OCI-M1 (cell line): ENCODE results near the gene OPA1.

ENCODE experiments used
- DNase-seq: peaks from one replicate; lab custom pipeline; 2025; lab: John Stamatoyannopoulos, UW

The OPA1 gene

DNA sequence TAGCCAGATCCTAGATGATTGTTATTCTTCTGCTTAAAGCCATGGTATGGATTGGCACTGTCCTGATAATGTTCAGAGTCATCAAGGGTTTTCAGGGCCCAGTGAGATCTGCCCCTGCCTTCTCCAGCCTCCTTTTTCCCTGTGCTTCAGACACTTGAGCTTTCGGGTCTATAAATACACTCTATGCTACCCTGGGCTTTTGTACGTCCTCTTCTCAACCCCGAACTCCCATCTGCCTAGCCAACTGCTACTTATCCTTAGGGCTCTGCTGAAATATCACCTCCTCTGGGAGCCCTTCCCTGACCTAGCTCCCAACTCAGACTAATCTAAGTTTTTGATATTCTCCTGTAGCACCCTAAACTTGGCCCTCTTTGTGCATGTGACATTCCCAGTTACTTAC, 115.3 kb downstream of the OPA1 start:
- DNase-seq = no peak

DNA sequence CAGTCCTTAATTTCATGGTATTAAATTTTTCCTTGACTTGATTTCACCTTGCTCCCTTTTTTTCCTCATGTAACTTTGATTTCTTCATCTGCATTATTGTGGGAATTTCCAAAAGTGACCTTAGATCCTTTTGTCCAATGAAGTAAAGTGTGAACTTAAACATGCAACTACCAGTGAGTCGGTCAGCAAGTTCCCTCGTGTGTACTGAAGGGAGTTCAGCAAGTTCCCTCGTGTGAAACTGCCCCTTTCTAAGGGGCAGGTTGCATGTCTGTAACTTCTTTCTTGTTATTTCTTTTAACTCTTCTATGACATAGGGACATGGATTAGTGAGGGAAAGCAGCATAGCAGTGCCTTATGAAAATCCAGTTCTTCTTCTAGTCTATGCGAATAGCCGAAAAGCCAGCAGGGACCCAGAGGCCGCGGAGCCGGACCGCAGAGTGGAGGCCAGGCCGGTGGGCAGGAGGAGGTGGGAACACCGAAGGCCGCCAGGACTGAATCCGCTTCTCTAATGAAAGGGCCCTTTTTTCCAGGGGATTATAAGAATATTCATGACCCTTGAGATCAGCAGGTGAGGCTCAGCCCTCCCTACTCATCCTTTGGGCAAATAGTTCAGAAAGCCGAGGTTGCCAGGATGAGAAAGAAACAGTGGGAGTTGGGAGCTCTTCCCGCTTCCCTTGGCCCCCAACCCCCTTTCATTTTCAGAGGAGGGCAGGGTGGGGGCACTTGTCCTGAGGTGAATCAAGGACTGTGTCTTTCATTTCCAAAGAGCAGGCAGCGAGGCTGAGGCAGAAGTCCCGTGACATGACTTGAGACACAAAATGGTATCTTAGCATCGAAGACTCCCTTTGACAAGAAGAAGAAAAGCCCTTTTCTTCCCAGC, 117.5 kb downstream of the OPA1 start:
- DNase-seq = no peak

DNA sequence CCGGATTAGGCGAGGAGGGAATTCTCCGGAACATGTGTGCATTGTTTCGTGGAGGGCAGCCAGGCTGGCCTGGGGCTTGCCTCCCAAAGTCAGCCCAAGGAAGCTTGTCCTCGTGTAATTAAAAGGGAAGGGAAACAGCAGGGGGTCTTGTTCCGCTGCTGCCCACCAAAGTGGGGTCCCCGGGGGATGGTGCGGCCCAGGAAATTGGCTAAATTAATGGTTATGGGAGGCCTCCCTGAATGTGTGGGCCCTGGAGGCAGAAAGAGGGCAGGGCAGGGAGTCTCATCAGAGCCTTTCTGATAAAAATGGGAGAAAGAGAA, 118.1 kb downstream of the OPA1 start:
- no peak for DNase-seq

DNA sequence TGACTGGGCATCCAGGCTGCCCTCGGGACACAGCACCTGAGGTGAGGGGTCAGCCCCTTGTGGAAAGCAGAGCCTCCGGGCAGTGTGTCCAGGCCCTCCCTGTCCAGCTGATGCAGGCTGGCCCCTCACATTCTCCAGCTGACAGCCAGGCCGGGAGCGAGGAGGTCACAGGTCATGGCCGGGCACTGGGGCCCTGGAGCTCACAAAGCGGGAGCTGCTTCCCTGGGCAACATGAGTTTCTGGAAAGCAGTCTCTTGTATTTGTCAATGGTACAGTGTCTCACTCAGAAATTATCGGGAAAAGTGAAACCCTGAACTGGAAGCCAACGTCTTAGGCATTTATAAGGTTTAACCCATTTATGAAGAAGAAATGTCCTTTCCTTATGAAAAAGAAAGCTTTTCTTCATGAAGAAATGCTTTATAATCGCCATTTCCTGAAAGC, 118.5 kb downstream of the OPA1 start:
- no peak for DNase-seq

DNA sequence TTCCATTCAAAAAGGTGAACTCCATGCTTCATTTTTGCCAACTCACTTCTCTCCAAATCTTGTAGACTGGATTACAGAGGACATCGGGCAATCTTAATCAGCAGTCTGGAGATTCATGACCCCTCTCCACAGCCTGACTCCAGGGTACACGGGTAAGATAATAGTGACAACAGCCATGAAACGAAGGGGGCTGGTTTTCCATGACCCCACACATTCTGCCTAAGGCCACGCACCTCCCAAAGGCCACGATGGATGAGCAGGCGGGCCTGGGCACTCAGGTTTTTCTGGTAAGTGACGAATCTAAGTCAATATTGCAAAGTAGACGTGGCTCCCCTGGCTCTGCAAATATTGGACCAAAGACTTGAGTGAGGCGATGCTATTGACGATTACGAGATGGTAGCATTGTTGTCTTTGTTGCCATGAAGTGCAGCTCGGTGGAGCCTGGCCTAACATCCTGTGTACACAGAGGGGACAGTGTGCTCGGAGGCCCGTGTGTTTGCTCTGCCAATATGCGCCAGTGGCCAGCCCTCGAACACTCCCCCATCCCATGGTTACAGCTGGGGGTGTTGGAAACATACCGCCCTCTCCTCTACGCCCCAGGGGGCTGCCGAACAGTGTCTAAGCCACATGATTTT, 119.1 kb downstream of the OPA1 start:
- no peak for DNase-seq

DNA sequence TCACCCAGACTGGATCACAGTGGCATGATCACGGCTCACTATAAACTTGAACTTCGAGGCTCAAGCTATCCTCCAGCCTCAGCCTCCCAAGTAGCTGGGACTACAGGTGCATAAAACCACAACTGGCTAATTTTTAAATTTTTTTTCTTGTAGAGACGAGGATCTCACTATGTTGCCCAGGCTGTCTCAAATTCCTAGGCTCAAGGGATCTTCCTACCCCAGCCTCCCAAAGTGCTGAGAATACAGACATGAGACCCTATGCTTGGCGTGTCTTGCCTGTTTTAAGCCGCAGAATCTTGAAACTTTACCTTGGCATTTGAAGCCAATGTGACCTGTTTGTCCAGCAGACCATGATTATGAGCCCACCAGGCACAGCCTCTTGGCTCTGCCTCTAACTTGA, 119.9 kb downstream of the OPA1 start:
- DNase-seq = no peak

DNA sequence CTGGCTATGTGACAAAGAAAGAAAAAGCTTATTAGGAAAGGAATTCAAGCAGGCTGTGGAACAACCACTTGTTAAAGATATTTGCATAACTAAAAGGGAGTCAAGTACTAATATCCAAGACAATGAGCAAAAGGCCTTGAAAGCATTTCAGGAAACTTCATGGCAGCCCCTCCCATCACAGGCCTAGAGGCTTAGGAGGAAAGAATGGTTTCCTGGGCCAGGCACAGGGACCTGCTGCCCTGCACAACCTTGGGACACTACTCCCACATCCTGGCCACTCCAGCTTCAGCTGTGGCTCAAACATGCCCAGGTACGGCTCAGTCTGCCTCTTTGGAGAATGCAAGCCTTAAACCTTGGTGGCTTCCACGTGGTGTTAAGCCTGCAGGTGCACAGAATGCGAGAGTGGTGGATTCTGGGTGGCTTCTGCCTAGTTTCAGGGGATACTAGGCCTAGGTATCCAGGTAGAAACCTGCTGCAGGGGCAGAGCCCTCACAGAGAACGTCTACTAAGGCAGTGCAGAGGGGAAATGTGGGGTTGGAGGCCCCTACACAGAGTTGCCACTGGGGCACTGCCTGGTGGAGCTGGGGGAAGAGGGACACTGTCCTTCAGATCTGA, 121.6 kb downstream of the OPA1 start:
- DNase-seq = peak; percentile 12

DNA sequence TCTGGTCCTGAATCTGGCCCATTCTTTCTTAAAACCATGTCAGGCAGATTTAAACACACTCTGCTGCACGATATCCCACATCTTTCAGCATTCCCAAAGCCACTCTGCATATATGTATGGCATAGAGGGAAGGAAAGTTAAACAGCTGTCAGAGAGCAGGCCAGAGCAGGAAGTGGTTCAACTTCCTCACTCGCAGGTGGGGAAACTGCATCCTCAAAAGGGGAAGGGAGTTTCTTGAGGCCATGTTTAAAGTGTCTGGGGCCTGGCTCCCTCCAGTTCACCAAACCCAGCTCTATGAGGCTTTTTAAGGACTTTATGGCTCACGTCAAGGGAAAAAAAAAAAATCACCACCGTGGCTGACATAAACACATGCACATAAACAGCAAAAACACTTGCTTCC, 123.1 kb downstream of the OPA1 start:
- no peak for DNase-seq

DNA sequence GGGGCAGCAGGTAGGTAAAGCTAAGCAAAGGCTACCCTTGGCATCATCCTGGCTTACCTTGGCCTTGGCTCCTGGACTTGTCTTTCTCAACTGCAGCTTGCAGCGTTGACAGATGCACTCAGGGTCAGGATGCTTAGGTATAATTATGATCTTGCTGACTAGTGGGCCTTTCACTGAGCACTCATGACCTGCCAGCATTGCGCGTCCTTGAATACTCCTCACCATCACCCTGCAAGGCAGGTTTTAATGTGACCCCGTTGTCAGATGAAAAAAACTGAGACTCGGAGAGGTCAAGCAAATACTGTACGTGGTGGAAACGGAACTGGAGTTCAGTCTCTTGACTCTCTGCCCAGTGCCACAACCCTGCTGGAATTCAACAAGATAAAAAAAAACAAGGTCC, 126.7 kb downstream of the OPA1 start:
- DNase-seq = no peak

DNA sequence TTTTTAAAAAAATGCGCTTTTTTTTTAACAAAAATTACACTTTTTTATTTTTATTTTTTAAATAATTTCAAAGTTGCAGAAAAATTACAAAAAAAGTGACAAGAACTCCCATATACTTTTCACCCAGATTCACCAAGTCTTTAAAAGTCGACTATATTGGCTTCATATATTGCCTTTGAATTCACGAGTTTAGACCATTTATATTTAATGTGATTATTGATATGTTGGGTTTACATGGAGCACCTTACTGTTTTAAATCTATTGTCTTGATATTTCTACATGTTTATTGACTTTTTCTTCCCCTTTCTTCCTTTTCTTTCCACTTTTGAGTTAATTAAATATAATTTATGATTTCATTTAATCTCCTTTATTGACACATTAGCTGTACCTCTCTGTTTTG, 127.2 kb downstream of the OPA1 start:
- DNase-seq = no peak

DNA sequence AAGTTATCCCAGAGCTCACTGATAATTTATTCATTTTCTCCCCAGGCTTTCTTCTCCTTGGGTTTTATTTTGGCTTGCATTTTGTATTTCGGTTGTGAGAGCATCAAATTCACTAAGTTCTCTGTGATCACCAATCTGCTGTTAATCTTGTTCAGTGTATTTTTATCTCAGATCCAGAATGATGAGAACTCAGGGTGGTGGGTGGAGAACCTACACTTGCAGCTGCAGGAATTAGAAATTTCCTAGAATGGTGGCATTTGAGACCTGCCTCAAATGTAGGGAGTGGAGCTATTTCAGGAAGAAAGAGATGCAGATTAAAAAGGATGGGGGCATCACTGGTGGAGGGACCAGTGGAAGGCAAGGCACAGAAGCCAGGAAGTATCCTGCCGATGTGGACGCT, 129.6 kb downstream of the OPA1 start:
- no peak for DNase-seq

DNA sequence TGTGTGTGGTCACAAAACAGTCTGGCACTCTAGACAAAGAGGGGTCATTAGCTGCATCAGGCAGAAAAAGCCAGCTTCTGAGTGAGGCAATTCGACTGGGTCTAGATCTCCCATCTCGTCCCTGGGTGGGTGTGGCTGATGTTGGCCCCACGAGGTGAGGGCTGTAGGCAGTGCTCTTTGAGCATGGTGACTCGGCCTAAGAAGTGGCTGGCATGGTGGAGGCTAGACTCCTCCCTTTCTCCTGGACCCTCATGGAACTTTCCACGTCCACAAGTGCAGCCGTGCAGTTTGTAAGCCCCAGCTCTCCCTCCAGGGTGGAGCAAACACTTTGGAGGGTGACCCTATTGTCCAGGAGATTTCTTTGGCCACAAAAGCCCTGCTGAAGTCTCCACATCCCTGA, 134.1 kb downstream of the OPA1 start:
- no peak for DNase-seq

DNA sequence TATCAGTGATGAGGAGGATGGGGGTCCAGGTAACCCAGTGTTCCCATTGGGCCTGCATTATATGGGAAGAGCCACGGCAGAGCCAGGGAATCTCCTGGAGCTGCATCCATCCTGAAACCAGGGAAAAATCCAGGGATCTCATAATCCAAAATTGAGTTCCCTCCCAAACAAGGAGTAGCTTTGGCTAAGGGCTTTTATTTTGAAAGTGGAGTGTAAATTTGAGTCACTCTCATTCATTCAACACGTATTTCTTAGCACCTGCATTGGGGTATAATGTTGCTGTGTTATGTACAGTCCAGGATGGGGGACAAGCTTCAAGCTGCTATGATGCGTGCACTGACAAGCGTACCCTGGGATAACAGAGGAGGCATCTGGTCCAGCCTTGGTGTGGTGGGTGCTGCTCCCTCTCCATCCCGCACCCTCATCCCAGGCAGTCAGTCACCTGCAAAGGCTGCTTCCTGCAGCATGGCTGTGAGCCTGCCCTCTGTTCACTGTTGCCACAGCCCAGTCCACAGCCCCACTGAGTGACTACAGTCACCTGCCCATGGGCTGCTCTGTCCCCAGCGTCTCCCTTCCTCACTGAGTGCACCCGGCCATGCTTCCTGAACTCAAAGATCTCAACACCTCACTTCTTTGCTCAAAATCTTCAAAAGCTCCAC, 135.6 kb downstream of the OPA1 start:
- no peak for DNase-seq

DNA sequence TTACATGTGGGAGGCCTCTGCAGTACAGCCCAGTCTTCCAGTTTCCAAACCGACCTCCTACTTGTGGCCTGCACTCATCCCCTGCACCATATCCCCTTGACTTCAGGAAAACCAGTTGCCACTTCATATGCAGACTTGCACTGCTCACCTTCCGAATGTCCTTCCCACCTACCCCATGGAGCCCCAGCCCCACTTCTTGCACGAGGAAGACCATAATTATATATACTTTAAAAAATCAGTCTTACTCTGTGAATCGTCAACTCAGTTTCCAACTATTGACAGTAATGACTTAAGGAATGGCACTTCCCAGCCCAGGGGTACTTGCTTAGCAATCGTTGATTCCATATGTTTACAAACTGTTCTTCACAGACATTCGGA, 136.1 kb downstream of the OPA1 start:
- no peak for DNase-seq

DNA sequence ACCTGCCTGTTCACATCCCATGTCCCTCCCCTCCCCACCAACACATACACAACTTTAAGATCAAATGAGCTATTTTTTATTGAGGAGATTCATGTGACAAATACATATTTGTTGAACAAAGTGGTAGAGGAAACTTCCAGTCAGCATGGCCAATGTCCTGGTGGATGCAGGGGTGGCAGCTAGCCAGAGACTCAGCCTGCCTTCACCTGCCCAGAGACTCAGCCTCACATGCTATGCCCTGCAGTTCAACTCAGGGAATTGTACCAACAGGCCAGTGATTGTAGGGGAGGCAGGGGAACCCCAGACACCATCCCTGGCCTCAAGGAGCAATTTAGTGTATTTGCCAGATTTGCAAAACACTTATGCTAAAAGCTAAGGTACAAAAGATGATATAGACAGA, 136.6 kb downstream of the OPA1 start:
- no peak for DNase-seq

DNA sequence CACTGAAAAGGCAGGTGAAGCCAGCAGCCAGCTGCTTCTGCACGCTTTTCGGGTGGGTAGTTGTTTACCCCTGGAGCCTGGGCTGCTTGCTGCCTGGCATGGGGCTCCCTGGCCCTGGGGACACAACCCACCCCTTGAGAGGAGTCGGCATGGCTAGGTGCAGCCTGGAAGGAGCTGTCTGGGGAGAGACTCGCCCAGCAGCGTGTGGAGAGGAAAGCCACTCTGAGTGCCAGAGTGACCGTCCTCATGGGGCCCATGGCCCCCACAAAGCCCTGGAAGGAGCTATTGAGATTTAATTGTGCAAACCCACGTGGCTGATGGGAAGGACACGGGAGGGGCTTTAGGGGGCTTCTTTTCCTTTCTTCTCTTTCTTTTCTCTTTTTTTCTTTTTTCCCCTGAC, 137.5 kb downstream of the OPA1 start:
- no peak for DNase-seq

DNA sequence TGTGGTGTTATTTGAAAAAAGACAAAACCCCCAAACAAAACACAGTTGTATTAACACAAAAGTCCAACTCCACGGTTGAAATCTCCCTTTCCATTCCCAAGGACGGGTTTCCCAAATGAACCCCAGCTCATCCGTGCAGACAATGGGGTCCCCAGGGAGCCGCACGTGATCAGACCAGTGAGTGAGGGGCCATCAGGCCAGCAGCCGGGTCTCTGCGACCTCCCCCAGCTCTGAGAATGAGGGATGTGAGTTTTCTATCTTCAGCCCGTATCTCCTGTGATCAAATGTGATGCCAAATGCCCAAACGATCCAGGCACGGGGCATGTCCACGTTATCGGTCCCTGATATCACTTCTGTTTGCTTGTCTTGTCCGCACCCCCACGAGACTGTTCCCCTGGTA, 138.0 kb downstream of the OPA1 start:
- DNase-seq = no peak

DNA sequence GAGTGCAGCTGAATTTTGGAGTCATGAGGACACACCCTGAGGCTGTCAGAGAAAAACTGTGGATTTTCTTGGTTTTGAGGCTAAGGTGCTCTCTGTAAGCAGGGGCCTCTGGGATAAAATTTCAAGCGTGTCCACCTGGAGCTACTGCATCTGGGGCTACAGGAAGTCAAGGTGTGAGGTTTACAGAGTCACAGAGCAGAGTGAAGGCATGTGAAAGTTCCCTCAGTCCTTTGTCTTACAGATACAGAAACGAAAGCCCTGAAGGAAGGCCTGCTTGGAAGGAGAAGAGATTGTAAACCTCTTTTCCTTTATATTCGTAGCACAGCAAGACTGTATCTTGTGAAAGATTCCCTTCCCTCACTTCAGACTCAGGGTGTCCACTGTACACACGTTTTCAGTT, 138.6 kb downstream of the OPA1 start:
- no peak for DNase-seq

DNA sequence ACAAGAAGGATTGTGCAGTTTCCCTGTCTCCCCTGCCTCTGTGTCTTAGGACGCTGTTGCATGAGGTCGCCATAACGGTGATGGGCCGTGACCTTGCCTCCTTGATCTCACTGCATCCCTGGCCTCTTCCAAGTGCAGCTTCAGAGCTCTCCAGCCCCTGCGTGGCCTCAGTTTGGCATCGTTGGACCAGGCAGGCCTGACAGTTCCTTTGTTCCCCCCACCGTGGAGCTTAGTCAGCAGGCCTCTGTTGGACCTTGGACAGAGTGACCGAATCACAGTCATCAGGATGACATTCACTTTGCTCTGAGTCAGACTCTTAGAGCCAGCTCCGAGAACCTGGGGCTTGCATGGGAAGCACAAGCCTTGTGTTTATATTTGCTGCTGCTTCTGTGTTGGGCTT, 139.4 kb downstream of the OPA1 start:
- DNase-seq = no peak

DNA sequence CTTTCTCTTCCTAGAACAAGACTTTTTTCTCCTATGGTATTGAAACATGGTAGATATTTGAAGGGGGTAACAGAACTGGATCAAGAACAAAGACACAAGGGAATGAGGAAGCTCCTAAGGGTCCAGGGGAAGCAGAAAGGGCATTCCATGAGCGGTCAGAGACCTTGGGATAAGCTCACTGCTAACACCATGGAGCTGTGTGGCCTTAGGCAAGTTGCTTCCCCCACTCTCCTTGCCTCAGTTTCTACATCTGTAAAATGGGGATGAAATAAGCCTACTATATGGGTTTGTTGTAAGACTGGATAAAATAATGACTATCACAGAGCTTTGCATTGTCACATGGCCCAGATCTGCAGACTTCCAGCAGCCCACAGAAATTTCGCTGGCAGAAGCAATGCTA, 139.8 kb downstream of the OPA1 start:
- DNase-seq = no peak

DNA sequence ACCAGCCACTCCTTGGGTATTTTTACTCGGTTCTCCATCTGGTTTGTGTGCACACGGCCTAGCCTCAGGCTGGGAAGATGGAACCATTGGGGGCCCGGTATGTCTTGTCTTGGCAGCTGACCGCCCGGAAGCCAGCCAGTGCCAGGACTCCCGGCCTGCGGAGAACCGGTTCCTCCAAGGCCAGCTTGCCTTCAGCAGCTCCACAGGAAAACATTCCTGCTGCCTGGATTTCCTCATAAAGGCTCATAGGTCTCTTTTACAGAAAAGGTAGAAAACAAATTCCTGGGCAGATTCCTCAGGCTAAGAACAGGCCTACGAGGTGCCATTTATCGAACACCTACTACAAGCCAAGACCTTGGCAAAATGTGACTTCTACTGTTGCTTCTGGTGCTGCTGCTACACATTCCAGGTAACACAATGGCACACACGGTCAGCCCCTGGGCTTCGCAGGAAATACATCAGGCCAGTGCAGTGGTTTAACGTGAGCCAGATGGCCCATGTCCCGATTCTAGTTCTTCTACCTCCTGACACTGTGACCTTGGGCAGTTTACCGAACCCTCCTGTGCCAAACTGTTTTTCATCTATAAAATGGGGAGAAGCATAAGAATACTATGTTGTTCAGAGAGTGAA, 141.8 kb downstream of the OPA1 start:
- no peak for DNase-seq

DNA sequence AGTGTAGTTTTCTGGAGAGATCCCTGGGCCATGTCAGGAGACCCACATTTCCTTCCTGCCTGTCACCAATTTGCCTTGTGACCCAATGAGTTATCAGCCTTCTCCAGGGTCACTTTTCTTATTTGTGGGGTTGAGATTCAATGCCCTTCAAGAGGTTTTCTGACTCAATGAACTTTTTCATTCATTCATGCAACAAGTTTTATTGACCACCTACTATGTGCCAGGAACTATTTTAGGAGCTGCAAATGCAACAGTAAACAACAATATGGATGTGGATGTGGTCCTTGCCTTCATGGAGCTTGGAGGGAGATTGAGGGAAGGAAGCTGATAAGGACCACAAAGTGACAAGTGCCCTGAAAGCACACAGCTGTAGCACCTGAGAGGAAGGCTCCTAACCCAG, 142.8 kb downstream of the OPA1 start:
- DNase-seq = no peak

DNA sequence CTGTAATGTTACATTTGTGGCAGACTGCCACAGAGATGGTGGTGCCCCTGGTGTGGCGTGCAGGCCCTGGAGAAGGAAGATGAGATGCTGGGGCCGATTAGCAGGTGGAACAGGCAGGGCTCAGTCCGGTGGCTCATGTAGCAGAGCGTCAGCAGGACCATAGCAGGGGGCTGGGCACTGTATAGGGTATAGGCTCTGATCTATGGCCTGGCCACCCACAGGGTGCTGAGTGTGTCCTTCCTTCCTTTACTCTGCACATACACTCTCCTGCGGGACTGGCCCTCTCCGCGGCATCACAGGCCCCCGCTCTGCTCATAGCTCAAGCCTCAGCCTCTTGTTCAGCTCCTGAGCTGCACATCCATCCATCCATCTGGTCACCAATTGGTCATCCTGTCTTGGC, 143.6 kb downstream of the OPA1 start:
- no peak for DNase-seq
